Loucy (cell line): Measurements from ENCODE around the gene GGTLC3.
"Not testable (repeated sequence)": the region's sequence is repeated elsewhere in the genome, so short reads cannot be mapped to it uniquely, and the experiment has no call there.

Source experiments
- H2AFZ ChIP-seq: fragments of 200-600 bp; sonication (generic); 2 replicates; pipeline ENCODE4 v1.6.0; 2016; ENCODE audit warnings: antibody characterized with exemption, mild to moderate bottlenecking, low read length, moderate library complexity
- H3F3A ChIP-seq: fragments of 200-600 bp; 2 replicates; pipeline ENCODE4 v1.6.0; 2016; ENCODE audit warnings: antibody characterized with exemption, low read depth, mild to moderate bottlenecking
- H3K27me3 ChIP-seq: fragments of 200-600 bp; sonication (generic); 2 replicates; pipeline ENCODE4 v1.6.1; 2014; ENCODE audit warnings: low read length, mild to moderate bottlenecking; ENCODE audit not compliant: insufficient read depth, poor library complexity, severe bottlenecking
- H3K36me3 ChIP-seq: fragments of 200-600 bp; sonication (generic); 2 replicates; pipeline ENCODE4 v1.6.1; 2016; ENCODE audit warnings: low read length; ENCODE audit not compliant: insufficient read depth
- H3K4me1 ChIP-seq: fragments of 200-600 bp; sonication (generic); 2 replicates; pipeline ENCODE4 v1.5.1; 2014; ENCODE audit warnings: low read length, mild to moderate bottlenecking; ENCODE audit not compliant: insufficient read depth, poor library complexity, severe bottlenecking
- H3K4me2 ChIP-seq: fragments of 200-600 bp; sonication (generic); 2 replicates; pipeline ENCODE4 v1.6.0; 2014; ENCODE audit warnings: antibody characterized with exemption, low read length, low read depth, mild to moderate bottlenecking; ENCODE audit not compliant: poor library complexity, severe bottlenecking
- H3K4me3 ChIP-seq: fragments of 200-600 bp; sonication (generic); 2 replicates; pipeline ENCODE4 v1.5.1; 2014; ENCODE audit warnings: low read length, mild to moderate bottlenecking, mixed read lengths; ENCODE audit not compliant: poor library complexity, severe bottlenecking
- H3K79me2 ChIP-seq: fragments of 200-600 bp; sonication (generic); 2 replicates; pipeline ENCODE4 v1.6.1; 2014; ENCODE audit warnings: low read length; ENCODE audit not compliant: insufficient read depth
- H3K9ac ChIP-seq: fragments of 200-600 bp; sonication (generic); 2 replicates; pipeline ENCODE4 v1.6.0; 2014; ENCODE audit warnings: mild to moderate bottlenecking, low read depth, low read length, moderate library complexity; ENCODE audit not compliant: poor library complexity, severe bottlenecking
- H3K9me2 ChIP-seq: fragments of 200-600 bp; sonication (generic); replicated peaks from 2 replicates; pipeline ENCODE4 v1.6.1; 2016; ENCODE audit warnings: low read depth, low read length, mixed read lengths
- H3K9me3 ChIP-seq: fragments of 200-600 bp; sonication (generic); 2 replicates; pipeline ENCODE4 v1.6.1; 2014; ENCODE audit warnings: mild to moderate bottlenecking, antibody characterized with exemption, low read length, low read depth; ENCODE audit not compliant: insufficient read depth
- H4K20me1 ChIP-seq: fragments of 200-600 bp; sonication (generic); 2 replicates; pipeline ENCODE4 v1.6.0; 2014; ENCODE audit warnings: antibody characterized with exemption, low read length, mild to moderate bottlenecking; ENCODE audit not compliant: insufficient read depth, poor library complexity, severe bottlenecking

GGTLC3 gene

GRCh38 chr22:18496227-18496626, 21.7 kb downstream of the GGTLC3 start:
- not testable (repeated sequence) for H4K20me1 ChIP-seq, H3K4me3 ChIP-seq, H3K9me2 ChIP-seq, H3K4me1 ChIP-seq, H3F3A ChIP-seq, H3K4me2 ChIP-seq, H3K9me3 ChIP-seq, H2AFZ ChIP-seq, H3K79me2 ChIP-seq, H3K36me3 ChIP-seq, H3K27me3 ChIP-seq, H3K9ac ChIP-seq
